HG02798 (cell line): ENCODE measurements around the gene NHLH2.

Experiments
- ATAC-seq: cut with Tn5 transposase; IDR thresholded peaks from one replicate; pipeline ENCODE4 v1.9.1; 2021; ENCODE audit warnings: mild to moderate bottlenecking; ENCODE audit not compliant: unreplicated experiment, poor library complexity

Gene NHLH2

DNA sequence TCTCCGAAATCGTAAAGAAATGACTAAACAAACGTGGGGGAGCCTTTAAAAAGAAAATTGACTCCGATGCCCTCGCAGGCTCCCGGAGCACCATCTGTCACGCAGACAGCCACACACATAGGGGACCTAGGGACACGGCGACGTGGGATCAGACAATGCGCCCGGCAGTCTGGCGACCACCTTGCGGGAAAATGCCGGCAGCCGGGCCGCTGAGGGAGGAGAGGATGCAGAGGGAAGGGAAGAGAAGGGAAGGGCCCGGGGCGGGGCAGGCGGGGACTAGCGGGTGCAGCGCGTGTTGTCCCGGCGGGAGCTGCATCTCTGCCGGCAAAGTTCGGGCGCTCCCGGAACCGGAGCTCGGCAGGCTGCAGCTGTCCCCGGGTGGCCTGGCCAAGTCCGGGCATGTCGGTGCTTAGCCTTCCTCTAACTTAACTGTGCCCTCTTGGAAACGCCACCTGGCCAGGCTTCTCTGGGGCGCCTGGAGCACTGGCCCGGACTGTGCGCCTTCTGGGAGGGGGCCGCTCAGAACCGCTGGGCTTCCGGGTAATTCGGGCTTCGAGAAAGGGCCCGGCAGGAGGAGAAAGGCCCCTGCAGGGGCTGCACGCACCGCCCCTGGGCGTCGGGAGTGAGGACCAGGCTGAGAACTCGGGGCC lies 1.8 kb downstream of the NHLH2 start:
- ATAC-seq: no peak

- ATAC-seq: no peak
Observed at GRCh38 chr1:115838431-115839028, 2.4 kb downstream of the NHLH2 start.

GRCh38 chr1:115837740-115838421 lies 3.0 kb downstream of the NHLH2 start:
- ATAC-seq: no peak

- no peak for ATAC-seq
Observed at GRCh38 chr1:115837341-115837739, 3.6 kb downstream of the NHLH2 start.

GRCh38 chr1:115833856-115834255 lies 7.1 kb downstream of the NHLH2 start:
- no peak for ATAC-seq

DNA sequence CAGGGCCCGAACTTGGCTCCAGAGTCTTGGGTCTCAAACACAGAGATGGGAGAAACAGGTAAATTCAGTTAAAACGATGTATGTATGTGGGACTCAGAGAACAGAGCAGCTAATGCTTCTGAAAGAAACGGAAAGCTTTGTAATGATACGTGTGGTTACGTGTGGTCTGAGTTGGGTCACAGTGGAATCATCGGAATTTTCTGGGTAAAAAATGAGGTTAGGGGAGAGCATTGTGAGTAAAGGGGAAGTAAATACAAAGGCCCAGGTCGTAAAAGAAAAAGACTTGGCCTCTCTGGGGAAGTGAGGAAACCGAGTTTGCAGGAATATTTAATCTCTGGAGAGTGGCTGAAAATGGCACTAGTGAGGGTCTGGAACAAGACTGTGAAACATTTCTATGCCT lies 8.3 kb downstream of the NHLH2 start:
- no peak for ATAC-seq

- ATAC-seq: no peak
Observed at GRCh38 chr1:115830963-115831362, 10.0 kb downstream of the NHLH2 start.

DNA sequence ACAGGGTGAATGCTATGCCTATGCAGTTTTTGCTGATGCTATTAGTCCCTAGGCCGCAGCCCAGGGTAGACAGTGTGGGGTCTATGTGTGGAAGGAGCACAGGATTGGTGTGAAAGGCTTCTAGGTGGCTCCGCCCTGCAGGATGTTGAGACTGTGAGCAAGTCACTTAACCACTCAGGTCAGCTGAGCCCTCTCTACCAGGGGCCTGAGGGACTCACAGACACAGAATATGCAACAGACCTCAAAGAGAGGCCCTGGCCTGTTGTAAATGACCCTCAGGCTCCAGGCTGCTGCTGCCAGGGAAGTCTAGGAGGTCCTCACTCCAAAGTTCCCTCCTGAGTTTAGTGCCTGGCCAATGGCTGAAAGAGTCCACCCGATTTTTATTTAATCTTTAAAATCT lies 11.0 kb downstream of the NHLH2 start:
- ATAC-seq: no peak

- no peak for ATAC-seq
Observed at GRCh38 chr1:115829023-115829674, 11.8 kb downstream of the NHLH2 start.

DNA sequence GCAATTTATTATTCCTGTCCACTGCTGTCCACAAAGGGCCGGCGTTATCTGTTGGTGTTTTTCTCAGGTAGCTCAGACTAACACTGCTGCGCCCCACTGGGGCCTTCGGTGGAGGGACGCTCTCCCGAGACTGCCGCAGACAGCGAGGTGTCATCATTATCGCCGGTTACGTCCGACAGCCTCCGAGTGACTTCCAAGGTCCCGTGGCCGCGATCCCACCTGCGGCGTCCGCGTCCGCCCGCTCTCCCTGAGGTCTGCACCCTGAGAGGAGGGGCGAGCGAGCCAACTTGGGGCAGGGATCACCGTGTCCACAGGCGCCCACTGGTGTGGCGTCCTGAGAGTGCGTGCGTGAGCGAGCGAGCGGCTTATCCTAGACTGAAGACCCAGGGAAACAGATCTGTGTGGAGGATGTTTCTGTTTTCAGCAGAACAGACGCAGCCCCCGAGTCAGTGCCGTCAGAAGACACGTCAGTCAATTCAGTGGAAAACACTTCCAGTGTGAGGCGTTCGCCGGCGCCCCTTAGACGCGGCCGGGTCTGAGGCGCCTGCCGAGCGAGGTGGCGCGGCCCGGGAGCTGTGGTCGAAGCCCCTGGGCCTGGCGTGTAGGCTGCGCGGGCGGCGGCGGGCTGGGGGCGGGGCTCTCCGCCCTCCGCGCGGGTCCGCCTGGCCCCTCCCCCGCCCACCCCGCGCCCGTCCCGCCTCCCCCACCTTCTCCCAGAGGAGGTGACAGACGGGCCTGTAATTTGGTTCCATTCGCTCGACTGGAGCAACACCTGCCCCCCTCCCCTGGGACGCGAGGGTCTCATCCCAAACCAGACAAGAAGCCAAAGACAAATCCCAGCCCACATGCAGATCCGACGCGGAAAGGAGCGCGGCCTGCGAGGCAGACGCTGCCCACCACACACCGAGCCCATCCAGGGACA lies 12.6 kb downstream of the NHLH2 start:
- ATAC-seq: no peak

GRCh38 chr1:115827452-115828044 lies 13.4 kb downstream of the NHLH2 start:
- ATAC-seq: no peak

GRCh38 chr1:115826628-115827027 lies 14.3 kb downstream of the NHLH2 start:
- ATAC-seq: no peak

- ATAC-seq: no peak
Observed at GRCh38 chr1:115822117-115822516, 18.8 kb downstream of the NHLH2 start.

- ATAC-seq: no peak
Observed at GRCh38 chr1:115815694-115816093, 25.2 kb downstream of the NHLH2 start.

GRCh38 chr1:115814685-115815398 lies 26.1 kb downstream of the NHLH2 start:
- ATAC-seq: no peak

DNA sequence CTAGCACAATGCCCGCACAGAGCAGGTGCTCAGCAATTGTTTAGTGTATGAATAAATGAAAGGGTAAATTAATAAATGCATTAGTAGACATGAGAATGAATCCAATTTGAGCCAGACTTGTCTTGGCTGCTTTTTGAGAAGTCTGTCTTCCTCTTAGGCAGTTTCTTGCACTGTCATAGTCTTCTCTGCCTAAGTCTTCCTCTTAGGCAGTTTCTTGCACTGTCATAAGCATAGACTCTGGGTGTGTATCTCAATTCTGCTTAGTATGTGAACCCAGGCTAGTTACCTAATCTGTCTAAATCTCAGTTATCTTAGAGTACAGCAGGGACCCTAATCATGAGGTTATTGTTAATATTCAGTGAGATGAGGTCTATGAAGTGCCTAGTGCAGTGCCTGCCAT lies 27.2 kb downstream of the NHLH2 start:
- no peak for ATAC-seq

DNA sequence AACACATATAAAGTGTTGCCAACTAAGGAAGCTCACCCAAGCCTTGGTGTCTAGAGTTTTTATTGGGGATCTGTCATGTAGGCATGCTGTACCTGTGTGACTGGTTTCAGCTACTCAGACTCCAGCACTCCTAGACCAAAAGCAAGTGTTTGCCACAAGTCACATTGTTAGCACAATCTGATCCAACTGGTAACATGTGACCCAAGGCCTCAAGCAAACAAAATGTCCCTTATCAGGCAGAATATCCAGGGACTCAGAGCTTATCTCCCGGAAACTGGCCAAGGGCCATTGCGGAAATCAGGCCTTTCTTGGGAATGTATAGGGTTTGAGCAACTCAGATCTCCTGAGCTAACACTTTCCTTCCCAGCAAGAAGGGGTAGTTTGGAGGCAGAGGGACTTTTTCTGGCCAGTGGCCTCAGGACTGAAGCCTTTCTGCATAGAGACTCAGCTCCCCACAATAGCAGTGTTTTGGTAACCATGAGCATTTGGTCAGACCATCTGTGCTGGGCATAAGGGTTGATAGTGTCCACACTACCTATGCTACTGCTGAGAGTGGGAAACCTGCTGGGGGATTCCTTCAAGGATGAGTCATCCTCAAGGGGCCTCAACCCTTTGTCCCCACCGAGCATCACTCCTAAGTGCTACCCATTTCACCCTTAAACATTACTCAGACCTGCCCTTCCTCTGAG lies 29.6 kb downstream of the NHLH2 start:
- no peak for ATAC-seq

GRCh38 chr1:115810609-115811008 lies 30.3 kb downstream of the NHLH2 start:
- no peak for ATAC-seq

- ATAC-seq: no peak
Observed at GRCh38 chr1:115809847-115810246, 31.1 kb downstream of the NHLH2 start.
